Epithelial cell of esophagus (primary cell): Measurements from ENCODE around the gene PNMA6F.

Experiments used
- DNase-seq: peaks from one replicate; pipeline ENCODE4 v3.0.0; 2010; ENCODE audit warnings: low read depth
- H3K4me3 ChIP-seq: 2 replicates; pipeline ENCODE4 v1.5.1; 2011; ENCODE audit warnings: mild to moderate bottlenecking, low read length, control low read depth
- TF ChIP-seq, protein P1 (sequence below): IDR thresholded peaks from 2 replicates; pipeline ENCODE4 v1.5.1; 2011; ENCODE audit warnings: low read depth, mild to moderate bottlenecking, low read length, control low read depth, inconsistent platforms; ENCODE audit not compliant: insufficient read depth; ENCODE audit errors: missing control alignments

Gene PNMA6F

DNA sequence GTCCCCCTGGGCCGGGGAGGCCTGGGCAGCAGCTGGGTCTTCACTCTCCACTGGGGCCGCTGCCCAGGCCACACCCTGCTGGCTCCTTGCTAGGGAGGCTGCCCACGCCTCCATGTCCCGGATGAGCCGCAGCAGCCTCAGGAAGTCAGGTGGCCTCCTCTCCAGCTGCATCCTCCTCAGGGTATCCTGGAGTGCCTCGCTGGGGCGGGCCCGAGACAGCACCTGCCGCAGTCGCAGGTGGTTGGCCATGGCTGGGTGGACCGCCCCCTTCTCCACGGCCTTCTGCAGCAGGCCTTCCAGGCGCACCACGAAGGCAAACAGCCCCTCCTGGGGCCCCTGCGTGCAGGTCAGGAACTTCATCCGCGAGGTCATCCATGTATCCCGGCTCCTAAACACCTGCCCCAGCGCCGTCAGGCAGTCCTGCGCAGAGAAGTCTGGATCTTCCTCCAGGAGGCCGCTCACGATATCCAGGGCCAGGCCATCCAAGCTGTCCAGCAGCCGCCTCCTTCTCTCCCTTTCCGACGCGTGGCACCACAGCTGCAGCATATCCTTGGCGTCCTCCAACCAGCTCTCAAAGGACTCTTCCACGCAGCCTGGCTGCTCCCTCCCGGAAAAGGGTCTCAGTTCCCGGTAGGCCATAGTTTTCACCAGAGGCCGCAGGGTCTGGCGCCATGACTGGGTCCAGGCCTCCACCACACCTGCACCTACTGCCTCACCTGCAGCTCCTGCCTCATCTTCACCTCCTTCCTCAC lies 2.1 kb downstream of the PNMA6F start:
- no peak for DNase-seq
- H3K4me3 ChIP-seq: no peak overlapping the region
- TF ChIP-seq, protein P1, sequence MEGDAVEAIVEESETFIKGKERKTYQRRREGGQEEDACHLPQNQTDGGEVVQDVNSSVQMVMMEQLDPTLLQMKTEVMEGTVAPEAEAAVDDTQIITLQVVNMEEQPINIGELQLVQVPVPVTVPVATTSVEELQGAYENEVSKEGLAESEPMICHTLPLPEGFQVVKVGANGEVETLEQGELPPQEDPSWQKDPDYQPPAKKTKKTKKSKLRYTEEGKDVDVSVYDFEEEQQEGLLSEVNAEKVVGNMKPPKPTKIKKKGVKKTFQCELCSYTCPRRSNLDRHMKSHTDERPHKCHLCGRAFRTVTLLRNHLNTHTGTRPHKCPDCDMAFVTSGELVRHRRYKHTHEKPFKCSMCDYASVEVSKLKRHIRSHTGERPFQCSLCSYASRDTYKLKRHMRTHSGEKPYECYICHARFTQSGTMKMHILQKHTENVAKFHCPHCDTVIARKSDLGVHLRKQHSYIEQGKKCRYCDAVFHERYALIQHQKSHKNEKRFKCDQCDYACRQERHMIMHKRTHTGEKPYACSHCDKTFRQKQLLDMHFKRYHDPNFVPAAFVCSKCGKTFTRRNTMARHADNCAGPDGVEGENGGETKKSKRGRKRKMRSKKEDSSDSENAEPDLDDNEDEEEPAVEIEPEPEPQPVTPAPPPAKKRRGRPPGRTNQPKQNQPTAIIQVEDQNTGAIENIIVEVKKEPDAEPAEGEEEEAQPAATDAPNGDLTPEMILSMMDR: no peak

DNA sequence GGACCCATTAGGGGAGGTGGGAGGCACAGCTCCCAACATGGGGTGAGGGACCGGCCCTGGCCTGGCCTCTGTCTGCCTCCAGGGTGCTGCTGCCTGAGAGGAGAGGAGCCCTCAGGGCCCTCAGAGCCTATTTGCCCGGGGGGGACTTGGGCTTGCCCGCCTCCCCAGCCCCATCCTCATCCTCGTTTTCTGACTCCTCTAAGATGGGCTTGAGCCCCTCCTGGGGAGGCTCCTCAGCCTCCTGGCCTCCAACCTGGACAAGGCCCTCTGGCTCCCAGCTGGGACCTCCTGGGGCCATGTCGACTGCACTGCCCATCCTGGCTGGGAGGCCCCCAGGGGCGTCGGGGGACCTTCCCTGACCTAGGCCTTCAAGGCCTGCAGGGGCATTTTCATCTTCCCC lies 2.8 kb downstream of the PNMA6F start:
- DNase-seq: no peak
- TF ChIP-seq, protein P1: no peak
- no peak overlapping the region for H3K4me3 ChIP-seq

DNA sequence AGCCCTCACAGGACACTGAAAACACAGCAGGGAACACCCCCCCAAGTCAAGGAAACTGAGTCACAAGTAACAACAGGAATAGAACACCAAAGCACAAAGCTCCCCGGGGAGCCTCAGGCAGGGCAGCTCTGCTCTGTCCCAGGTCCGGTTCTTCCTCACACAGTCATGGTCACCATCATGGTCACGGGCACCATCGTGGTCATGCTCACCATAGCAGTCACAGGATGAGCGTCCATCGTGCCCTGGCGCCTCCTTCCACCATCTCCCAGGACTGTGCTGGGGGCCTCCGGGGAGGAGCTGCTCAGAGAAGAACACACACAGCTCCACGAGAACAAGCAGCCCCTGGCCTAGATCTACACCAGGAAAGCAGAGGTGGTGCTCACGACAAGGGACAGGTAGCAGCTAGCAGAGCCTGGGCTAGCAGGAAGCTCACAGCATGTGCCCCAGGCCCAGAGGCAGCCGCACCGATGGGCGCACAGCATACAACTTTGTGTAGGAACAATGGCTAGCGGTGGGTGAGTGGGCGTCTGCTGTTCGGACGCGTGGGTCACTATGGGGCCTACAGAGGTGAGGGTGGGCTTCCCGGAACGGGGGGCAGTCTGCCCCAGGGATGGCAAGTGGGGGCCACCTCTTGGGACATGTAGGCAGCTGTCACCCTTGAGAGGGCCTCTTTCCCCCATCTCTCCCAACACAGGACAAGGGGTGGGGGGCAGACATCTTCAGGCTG lies 3.4 kb downstream of the PNMA6F start:
- TF ChIP-seq, protein P1: no peak
- no peak for DNase-seq
- H3K4me3 ChIP-seq: no peak overlapping the region

DNA sequence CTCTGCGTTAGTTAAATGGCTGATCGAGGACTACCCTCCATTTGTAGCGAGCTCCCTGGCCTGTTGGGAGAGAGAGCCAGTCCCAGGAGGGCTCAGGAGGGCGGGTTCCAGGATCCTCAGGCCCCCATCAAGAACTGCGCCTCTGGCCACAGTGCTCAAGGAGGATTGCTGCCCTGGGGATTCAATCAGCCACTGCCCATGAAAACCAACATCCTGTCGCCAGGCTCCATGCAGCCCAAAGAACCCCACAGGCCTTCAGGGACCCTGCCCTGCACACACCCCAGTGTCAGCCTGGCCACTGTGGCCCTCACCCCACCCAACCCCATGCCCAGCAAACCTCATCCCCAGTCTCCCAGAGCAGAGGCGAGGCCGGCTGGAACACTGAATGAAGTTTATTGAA lies 4.3 kb downstream of the PNMA6F start:
- no peak for DNase-seq
- H3K4me3 ChIP-seq: no peak overlapping the region
- TF ChIP-seq, protein P1: no peak

DNA sequence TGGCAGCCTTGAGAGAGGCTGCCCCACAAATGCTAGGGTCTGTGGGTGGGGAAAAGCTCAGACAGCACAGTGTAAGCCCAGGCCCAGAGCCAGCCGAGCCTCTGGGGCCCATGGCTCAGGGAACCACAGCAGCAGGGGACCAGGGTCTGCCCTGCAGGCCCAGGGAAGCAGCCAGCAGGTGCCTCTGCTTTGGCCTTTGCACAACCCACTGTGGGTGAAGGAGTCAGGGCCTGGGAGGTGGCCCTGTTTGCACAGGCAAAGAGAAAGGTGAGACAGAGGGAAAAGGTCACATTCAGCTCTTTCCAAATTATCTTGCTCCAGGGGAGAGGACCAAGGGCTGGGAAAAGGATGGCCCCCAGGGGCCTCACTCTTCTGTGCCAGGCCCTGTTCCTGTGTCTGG lies 8.7 kb downstream of the PNMA6F start:
- no peak for DNase-seq
- H3K4me3 ChIP-seq: no peak overlapping the region
- TF ChIP-seq, protein P1: no peak

DNA sequence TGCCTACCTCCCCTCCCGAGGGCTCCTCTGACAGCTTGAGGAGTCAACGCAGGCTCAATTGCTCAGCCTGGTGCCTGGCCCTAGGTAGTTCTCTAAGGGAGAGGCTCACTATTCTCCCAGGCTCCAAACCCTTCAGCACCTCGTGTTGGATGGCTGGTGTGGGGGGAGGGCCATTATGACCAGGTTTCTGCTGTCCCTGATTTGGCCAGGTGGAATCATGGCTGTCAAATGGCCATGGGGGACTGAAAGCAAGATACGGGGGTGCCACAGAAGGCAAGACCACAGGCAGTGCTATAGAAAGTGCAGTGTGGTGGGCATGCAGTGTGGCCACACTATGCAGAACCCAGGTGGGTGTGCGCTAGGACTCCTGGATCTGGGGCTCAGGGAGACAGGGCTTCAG lies 9.5 kb downstream of the PNMA6F start:
- DNase-seq: no peak
- TF ChIP-seq, protein P1: no peak
- H3K4me3 ChIP-seq: no peak overlapping the region
